HepG2 (cell line): Measurements from ENCODE around the gene MRNIP. TPM values are rescaled to one million over a fixed set of nuclear protein-coding genes. Genes with fewer than 3 reads are reported as not detected.

Experiments used
- BCL6 ChIP-seq: IDR thresholded peaks from 2 replicates; pipeline ENCODE4 v1.6.1; 2016; ENCODE audit warnings: missing genetic modification reagents, missing compliant biosample characterization
- CENPBD1 ChIP-seq: sonication (generic); formaldehyde crosslinking; IDR thresholded peaks from 2 replicates; pipeline ENCODE4 v1.8.0; 2022; ENCODE audit warnings: missing genetic modification reagents, low read depth, mild to moderate bottlenecking, borderline replicate concordance
- KAT2B ChIP-seq: fragments of 150-350 bp; IDR thresholded peaks from 2 replicates; pipeline ENCODE4 v1.6.1; 2014; ENCODE audit warnings: low read depth, low read length, borderline replicate concordance
- KDM6A ChIP-seq: IDR thresholded peaks from 2 replicates; pipeline ENCODE4 v1.6.1; 2016; ENCODE audit warnings: low read depth
- MXI1 ChIP-seq: IDR thresholded peaks from 3 replicates; pipeline ENCODE4 v1.6.1; 2012; ENCODE audit warnings: low read depth, low read length, inconsistent platforms, borderline replicate concordance
- PAXIP1 ChIP-seq: sonication (generic); formaldehyde crosslinking; conservative IDR thresholded peaks from 2 replicates; pipeline ENCODE4 v1.4.0; 2020; ENCODE audit warnings: mild to moderate bottlenecking, missing genetic modification reagents, moderate library complexity
- POGZ ChIP-seq: sonication (generic); formaldehyde crosslinking; IDR thresholded peaks from 2 replicates; pipeline ENCODE4 v1.4.0; 2020; ENCODE audit warnings: mild to moderate bottlenecking, missing genetic modification reagents
- SALL2 ChIP-seq: sonication (generic); formaldehyde crosslinking; IDR thresholded peaks from 2 replicates; pipeline ENCODE4 v1.8.1; 2023; ENCODE audit warnings: mild to moderate bottlenecking, missing genetic modification reagents, inconsistent platforms
- SOX5 ChIP-seq: IDR thresholded peaks from 2 replicates; pipeline ENCODE4 v1.6.1; 2016; ENCODE audit warnings: borderline replicate concordance
- SP2 ChIP-seq: sonication (generic); formaldehyde crosslinking; IDR thresholded peaks from 2 replicates; pipeline ENCODE4 v1.5.1; 2020; ENCODE audit warnings: mild to moderate bottlenecking, missing genetic modification reagents
- ZKSCAN1 ChIP-seq: fragments of 150-350 bp; IDR thresholded peaks from 2 replicates; pipeline ENCODE4 v1.6.1; 2014; ENCODE audit warnings: low read length
- ZNF20 ChIP-seq: sonication (generic); formaldehyde crosslinking; IDR thresholded peaks from 2 replicates; pipeline ENCODE4 v1.4.0; 2020; ENCODE audit warnings: mild to moderate bottlenecking, moderate library complexity, missing genetic modification reagents
- ZNF30 ChIP-seq: sonication (generic); formaldehyde crosslinking; IDR thresholded peaks from 2 replicates; pipeline ENCODE4 v1.5.0; 2020; ENCODE audit warnings: mild to moderate bottlenecking, missing genetic modification reagents
- polyA plus RNA-seq, 8 experiments: library from polyadenylated mRNA; depleted of rRNA in 3 of 8; stranded (reverse) in 7 of 8; unstranded in 1 of 8; fragments of >200 nt; fragmentation: Illumina TruSeq in 4 of 8; extraction: Trizol in 4 of 8; gene quantifications; 2 replicates each; pipeline versions ENCODE4 v1.2.1 to v1.2.3, GENCODE V29; 2011 to 2016; ENCODE audit warnings: low read depth in 4 of 8, missing spikeins in 1 of 8, mixed read lengths in 1 of 8; ENCODE audit not compliant: insufficient read depth in 1 of 8
- total RNA-seq, 5 experiments: library from RNA; depleted of rRNA; stranded (reverse); fragments of >200 nt; fragmentation: Illumina TruSeq; extraction: Trizol; gene quantifications; 2 replicates each; pipeline ENCODE4 v1.2.3, GENCODE V29; 2016; ENCODE audit warnings: low read depth in 1 of 5
- TF ChIP-seq, protein P1 (sequence below): sonication (generic); formaldehyde crosslinking; IDR thresholded peaks from 2 replicates; pipeline ENCODE4 v1.4.0; 2020; ENCODE audit warnings: missing genetic modification reagents
- TF ChIP-seq, protein P2 (sequence below): sonication (generic); formaldehyde crosslinking; IDR thresholded peaks from 2 replicates; pipeline ENCODE4 v1.5.1; 2020; ENCODE audit warnings: missing genetic modification reagents, mild to moderate bottlenecking, borderline replicate concordance
- TF ChIP-seq, protein P3 (sequence below): sonication (generic); formaldehyde crosslinking; IDR thresholded peaks from 2 replicates; pipeline ENCODE4 v1.4.0; 2020; ENCODE audit warnings: mild to moderate bottlenecking, missing genetic modification reagents
- TF ChIP-seq, protein P4 (sequence below): IDR thresholded peaks from 2 replicates; pipeline ENCODE4 v1.6.1; 2016; ENCODE audit warnings: missing biosample characterization, missing genetic modification reagents, low read depth

MRNIP gene
- total and polyA plus RNA-seq, 2 of the 13 experiments (the other 11 are each of a cell fraction or from before 2014, with no cell fraction given): 15.5 to 34.1 TPM

DNA sequence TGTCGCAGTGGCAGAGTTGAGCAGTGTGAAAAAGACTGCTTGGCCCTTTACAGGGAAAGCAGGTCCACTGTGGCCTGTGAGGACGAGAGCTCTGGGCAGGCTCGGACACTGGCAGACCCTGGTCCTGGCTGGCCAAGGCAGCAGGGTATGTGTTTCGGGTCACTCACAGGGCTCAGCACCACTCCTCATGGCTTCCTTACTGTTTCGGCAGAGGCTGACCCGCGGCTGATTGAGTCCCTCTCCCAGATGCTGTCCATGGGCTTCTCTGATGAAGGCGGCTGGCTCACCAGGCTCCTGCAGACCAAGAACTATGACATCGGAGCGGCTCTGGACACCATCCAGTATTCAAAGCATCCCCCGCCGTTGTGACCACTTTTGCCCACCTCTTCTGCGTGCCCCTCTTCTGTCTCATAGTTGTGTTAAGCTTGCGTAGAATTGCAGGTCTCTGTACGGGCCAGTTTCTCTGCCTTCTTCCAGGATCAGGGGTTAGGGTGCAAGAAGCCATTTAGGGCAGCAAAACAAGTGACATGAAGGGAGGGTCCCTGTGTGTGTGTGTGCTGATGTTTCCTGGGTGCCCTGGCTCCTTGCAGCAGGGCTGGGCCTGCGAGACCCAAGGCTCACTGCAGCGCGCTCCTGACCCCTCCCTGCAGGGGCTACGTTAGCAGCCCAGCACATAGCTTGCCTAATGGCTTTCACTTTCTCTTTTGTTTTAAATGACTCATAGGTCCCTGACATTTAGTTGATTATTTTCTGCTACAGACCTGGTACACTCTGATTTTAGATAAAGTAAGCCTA lies 22.2 kb downstream of the MRNIP start (continued):
- TF ChIP-seq SALL2 (CRISPR knock-in tag): no peak
- TF ChIP-seq, protein P1, sequence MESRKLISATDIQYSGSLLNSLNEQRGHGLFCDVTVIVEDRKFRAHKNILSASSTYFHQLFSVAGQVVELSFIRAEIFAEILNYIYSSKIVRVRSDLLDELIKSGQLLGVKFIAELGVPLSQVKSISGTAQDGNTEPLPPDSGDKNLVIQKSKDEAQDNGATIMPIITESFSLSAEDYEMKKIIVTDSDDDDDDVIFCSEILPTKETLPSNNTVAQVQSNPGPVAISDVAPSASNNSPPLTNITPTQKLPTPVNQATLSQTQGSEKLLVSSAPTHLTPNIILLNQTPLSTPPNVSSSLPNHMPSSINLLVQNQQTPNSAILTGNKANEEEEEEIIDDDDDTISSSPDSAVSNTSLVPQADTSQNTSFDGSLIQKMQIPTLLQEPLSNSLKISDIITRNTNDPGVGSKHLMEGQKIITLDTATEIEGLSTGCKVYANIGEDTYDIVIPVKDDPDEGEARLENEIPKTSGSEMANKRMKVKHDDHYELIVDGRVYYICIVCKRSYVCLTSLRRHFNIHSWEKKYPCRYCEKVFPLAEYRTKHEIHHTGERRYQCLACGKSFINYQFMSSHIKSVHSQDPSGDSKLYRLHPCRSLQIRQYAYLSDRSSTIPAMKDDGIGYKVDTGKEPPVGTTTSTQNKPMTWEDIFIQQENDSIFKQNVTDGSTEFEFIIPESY (CRISPR knock-in tag): 0 out of 2 replicates have a peak, but pooled peaks have one; percentile 14
- TF ChIP-seq SP2: no peak
- no peak for TF ChIP-seq POGZ (CRISPR knock-in tag)
- TF ChIP-seq KAT2B: no peak
- no peak for TF ChIP-seq SOX5 (CRISPR knock-in tag)
- no peak for TF ChIP-seq ZNF30 (CRISPR knock-in tag)
- TF ChIP-seq MXI1: 0 out of 3 replicates have a peak, but pooled peaks have one; percentile 25
- TF ChIP-seq, protein P2, sequence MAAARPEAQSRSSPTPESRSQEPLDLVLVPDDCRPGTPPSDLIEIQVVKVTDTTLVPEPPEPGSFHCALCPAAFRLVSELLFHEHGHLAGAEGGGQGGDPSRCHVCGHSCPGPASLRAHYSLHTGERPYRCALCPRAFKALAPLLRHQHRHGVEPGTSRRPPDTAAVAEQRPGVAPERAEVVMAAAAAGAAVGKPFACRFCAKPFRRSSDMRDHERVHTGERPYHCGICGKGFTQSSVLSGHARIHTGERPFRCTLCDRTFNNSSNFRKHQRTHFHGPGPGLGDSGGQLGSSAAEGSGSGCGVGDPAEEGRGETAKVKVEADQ (CRISPR knock-in tag): no peak
- TF ChIP-seq, protein P3, sequence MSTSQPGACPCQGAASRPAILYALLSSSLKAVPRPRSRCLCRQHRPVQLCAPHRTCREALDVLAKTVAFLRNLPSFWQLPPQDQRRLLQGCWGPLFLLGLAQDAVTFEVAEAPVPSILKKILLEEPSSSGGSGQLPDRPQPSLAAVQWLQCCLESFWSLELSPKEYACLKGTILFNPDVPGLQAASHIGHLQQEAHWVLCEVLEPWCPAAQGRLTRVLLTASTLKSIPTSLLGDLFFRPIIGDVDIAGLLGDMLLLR (CRISPR knock-in tag): no peak
- TF ChIP-seq ZNF20 (CRISPR knock-in tag): no peak
- TF ChIP-seq BCL6: no peak
- TF ChIP-seq, protein P4, sequence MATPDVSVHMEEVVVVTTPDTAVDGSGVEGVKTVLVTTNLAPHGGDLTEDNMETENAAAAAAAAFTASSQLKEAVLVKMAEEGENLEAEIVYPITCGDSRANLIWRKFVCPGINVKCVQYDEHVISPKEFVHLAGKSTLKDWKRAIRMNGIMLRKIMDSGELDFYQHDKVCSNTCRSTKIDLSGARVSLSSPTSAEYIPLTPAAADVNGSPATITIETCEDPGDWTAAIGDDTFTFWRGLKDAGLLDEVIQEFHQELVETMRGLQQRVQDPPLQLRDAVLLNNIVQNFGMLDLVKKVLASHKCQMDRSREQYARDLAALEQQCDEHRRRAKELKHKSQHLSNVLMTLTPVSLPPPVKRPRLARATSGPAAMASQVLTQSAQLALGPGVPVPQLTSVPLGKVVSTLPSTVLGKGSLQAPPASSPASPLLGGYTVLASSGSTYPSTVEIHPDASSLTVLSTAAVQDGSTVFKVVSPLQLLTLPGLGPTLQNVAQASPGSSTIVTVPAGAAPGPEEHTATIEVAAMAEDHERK (CRISPR knock-in tag): no peak
- TF ChIP-seq KDM6A (CRISPR knock-in tag): no peak
- no peak for TF ChIP-seq CENPBD1 (CRISPR knock-in tag)
- TF ChIP-seq ZKSCAN1: no peak
- no peak for TF ChIP-seq PAXIP1 (CRISPR knock-in tag)
